HG03103 (cell line): ENCODE results near the gene GPC3.

Experiments used
- ATAC-seq: cut with Tn5 transposase; IDR thresholded peaks from one replicate; pipeline ENCODE4 v1.9.1; 2021; ENCODE audit warnings: low read depth; ENCODE audit not compliant: unreplicated experiment

The GPC3 gene

DNA sequence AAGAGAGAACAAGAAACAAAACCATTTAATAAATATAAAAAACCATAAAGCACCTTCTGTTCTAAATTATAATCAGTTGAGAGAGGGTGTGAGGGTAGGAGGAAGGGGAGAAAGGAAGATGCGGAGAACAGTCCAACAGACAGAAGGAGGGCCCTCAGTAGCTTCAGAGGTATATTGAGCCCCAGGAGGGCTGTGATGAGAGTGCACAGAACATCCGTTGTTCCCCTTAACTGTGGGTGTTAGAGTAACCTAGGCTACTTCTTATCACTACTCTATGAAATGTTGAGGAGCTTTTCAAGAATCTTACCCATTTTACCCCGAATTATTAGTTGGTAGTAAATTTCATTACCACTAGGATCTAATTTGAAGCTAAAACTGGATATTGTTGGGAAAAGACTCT, 13.8 kb downstream of the GPC3 start:
- ATAC-seq: no peak

DNA sequence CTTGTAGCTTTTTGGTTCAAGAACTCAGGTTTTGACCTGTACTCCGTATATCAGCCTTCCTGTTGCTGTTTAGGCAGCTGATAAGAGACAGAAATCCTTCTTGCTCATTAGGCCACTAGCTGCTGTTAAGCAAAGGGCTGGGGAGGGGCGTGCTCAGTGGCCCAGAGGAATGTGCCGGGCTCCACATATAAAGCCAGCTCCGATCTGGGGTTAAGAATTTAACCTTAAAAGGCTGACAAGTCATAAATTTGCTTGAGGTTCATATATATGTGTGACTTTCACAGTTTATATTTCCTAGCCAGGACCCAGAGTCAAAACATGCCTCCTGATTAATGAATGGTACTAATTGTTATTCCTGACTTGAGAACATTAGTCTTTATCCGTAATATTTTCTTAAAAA, 15.3 kb downstream of the GPC3 start:
- no peak for ATAC-seq

GRCh38 chrX:133969191-133969590, 16.2 kb downstream of the GPC3 start:
- ATAC-seq: no peak

- no peak for ATAC-seq
These were observed 17.3 kb downstream of the GPC3 start for GRCh38 chrX:133968109-133968508.

DNA sequence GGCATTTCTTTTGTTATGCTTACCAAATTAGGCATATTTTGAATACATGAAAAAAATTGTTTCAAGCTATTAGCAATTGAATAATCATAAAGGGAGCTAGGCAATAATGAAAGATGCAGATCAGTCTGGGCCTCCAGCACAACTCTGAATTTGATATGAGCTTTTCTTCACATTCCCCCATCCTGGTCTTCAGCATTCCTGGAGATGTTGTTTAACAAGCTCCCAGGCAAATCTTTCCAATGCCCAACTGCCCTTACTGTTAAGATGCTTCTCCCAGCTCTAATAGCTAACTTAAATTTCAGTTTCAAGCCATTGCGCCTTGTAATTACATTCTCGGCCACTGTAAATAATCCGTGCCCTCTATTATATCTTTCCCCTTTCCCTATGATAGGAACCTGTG, 19.2 kb downstream of the GPC3 start:
- no peak for ATAC-seq

GRCh38 chrX:133965321-133965720, 20.1 kb downstream of the GPC3 start:
- ATAC-seq: no peak

DNA sequence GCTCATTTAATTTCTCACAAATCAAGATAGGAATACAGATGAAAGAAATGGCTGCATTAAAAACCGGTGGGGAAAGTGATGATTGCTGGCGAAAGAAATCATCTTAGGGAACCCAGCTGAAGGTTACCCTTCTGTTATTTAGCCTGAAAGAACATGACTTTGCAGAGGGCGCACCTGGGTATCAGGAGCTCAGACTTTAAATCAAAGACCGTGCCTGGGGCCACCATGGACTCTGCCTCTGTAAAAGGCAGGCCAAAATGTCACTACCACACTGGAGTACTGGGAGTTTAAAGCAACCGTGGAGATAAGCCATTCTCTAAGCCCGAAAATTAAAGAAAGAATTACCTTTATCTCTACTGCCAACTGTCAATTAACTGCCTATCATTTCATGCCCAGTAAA, 24.3 kb downstream of the GPC3 start:
- ATAC-seq: no peak

DNA sequence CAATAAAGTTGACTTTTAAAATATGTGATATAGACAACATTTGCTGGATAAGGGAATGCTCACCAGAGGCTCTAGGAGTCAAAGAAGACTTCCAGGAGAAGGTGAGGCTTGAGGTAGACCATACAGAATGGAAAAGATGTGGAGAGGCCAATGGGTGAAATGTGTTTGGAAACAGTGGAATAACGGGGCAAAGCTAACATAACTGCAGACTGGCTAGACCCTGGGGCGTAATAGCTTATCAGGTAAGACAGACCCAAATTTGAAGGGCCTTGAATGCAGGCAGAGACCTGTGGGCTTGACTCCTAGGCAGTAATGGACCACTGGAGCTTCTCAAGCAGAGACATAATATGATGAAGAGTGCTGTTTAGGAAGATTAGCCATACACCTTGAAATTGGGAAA, 25.4 kb downstream of the GPC3 start:
- ATAC-seq: no peak

DNA sequence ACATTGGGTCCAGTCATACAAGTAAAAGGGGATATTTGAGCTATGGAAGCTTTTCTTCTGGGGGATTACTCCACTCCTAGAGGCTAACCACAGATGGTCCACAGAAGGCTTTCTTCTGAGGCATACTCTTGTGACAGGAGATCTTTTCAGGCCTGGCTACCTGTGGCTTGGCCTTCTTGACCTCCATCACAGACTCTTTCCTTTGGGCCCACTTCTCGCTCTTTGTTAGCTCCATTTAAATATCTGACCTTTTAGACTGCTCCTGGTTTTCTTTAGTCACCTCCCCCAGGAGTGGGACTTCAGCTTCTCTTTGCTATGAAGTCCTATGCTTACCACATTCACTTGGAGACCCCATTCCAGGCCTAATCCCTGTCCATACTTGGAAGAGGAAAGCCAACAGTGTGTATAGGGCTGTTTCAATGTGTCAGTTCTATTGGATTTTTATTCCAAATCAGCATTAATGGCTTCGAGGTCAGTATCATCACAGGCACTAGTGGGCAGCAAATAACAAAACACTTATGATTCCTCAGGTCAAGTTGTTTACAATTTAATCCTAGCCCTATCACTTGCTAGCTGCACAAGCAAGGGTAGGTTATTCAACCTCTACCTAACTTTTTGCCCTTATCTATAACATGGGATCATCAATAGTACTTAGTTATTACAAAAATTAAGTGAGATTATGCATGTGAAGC, 26.3 kb downstream of the GPC3 start:
- ATAC-seq: no peak

DNA sequence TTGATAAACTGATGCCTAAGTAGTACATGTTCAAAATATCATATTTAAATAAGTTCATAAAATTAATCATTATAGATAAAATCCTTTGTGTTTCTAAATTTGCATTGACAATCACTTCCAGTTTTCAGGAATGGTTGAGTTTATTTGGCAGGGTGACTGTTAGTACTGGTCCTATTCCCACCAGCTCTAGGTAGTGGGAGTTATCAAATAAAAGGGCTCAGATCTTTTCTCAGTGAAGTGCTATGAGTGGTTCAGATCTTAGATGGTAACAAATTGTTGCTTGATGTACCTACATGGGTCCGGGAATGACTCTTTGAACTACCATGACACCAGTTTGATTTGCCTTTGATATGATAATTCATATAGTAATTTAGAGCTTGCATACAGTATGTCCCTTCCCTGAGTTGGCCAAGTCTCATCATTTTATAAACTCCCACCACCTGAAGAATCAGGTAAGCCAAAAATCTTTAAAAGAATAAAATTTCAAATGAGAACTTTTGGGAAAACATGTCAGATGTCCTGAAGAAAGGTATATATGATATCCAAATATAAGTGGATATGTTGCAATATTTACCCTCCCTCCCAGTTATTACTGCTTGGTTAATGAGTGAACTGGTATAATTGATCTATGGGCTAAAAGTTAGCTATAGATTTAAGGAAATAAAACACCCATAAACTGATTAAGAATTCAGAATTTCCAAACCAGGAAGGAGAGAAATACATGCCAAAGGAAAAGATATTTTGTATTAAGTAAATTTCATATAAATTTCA, 28.6 kb downstream of the GPC3 start:
- no peak for ATAC-seq

GRCh38 chrX:133953785-133954355, 31.5 kb downstream of the GPC3 start:
- no peak for ATAC-seq

DNA sequence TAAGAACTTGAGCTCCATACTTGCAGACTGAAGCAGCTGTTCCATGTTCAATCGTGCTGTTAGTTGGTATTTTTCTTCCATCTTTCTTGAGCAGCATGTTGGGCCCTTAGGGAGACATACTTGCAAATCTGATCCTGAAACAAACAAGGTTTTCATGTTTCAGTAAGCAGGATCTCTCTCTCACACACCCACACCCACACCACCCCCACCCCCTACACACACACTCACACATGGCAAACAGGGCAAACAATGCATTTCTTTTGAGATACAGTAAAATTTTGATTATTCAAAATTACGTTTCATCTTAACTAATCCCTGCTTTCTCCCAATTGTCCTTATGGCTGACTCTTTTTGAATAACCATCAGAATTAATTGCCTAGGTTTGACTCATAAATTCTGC, 32.3 kb downstream of the GPC3 start:
- no peak for ATAC-seq

- ATAC-seq: no peak
These were observed 34.3 kb downstream of the GPC3 start for GRCh38 chrX:133951098-133951497.

DNA sequence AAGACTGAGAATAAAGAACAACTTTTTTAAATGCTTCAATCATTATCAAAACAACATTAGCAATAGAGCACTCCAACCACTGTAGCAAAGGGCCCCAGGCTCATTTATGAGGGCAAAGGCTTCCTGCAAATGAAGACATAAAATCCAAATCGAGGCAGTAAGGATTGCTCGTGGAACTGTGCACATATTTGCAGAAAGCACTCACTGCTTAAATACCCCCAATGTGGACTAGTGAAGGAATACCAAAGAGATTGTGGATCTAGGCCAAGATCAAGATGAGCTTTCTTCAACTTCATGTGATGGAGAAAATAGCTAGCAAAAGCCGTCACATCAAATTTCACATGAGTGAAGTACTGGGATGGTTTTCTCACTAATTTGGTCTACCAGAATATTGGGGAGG, 35.2 kb downstream of the GPC3 start:
- ATAC-seq: no peak

DNA sequence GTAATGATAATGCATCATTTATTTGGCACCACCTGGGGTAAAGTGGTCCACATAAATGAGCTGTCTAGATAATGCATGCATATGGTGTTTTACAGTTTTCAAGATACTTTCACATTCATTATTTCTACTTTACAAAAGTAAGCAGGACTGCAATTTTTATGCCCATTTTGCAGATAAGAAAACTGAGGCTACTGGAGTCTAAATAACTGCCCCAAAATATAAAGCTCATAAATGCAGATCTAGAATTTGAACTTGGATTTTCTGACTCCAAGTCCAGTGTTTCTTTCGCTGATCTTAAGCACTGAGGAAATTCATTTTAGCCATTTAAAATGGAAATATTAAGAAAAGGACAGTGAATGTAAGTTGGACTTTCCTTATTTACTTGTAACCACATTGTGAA, 36.5 kb downstream of the GPC3 start:
- ATAC-seq: no peak

- no peak for ATAC-seq
These were observed 37.4 kb downstream of the GPC3 start for GRCh38 chrX:133947996-133948395.

- no peak for ATAC-seq
These were observed 38.4 kb downstream of the GPC3 start for GRCh38 chrX:133947022-133947421.

DNA sequence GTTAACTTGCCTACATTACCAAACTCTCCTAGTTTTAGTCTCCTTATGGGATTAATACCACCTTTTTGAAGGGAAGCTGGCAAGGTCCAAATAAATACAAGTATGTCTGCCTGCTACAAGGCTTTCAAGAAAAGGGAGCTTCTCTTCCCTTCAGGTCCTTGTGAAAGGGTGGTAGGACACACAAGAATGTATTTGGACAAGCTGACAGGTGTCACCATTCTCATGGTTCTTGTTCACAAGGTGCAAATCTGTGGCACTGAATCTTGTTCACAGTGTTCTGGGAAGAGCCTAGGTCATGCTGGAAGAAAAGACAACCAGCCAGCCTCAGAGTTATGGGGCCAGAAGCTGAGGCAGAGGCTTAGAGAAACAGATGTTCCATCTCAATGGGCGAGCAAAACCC, 41.9 kb downstream of the GPC3 start:
- no peak for ATAC-seq

DNA sequence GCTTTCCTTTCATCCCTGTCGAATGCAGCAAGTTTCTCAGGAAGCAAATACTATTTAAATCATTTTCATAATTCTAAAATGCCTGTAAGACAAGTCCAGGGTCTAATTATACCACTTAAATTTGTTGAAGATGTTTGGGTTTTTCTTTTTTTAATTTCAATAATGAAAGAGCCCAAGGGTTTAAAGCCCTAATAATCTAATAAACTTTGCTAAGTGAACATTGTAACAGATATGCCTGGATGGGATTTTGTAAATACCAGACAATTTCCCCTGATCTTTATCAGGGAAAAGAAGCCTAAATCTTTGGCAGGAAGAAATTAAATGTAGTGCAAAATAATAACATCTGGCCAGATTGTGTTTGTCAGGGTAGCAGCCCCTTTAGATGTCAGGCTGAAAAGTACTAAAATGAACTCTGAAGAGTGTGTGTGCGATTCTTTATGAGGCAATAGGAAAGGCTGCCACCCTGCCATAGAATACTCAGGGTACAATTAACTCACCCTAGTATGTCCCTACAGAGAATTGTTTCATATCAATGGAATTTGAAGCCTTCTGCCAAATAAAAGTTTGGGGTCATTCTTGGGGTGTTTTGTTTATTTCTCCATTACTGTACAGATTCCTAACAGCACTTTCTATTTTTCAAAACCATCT, 45.6 kb downstream of the GPC3 start:
- no peak for ATAC-seq

DNA sequence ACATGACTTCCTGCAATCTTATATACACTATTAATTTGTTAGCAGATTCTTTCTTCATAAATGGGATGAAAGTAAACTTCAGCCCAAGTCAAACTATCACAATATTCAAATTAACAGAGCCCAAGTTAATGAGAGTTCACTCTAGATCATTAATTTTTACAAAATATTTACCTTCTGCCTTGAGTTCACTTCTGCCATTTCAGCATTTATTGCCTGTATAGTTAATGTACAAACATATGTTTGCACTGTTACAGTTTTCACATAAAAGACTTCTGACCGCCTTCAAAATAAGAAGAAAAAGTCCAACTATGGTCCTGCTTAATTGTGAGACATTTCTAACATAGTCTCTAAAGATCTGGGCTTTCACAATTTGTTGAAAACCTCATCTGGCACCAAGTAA, 46.9 kb downstream of the GPC3 start:
- no peak for ATAC-seq

GRCh38 chrX:133937022-133937421, 48.4 kb downstream of the GPC3 start:
- ATAC-seq: no peak

- ATAC-seq: no peak
These were observed 50.3 kb downstream of the GPC3 start for GRCh38 chrX:133935076-133935475.
